ENCODE results near the gene FHL3.

- TF ChIP-seq CTCF (IDR thresholded peaks at IDR 0.05; ENCODE audit: extremely low read depth in 1 of 2, insufficient read depth in 1 of 2, low read depth in 1 of 2, low read length in 2 of 2): no peak
- no peak for TF ChIP-seq POLR2AphosphoS5 (IDR thresholded peaks at IDR 0.05; ENCODE audit: insufficient read depth, low read depth, low read length)
Measured at GRCh38 chr1:38028105-38028591, 22.8 kb upstream of the FHL3 start.
